KMS-11 (cell line): Measurements from ENCODE around the gene DNAH17.

ENCODE experiments used
- H2AFZ ChIP-seq: fragments of 200-600 bp; sonication (generic); 2 replicates; pipeline ENCODE4 v1.6.1; 2016; ENCODE audit warnings: antibody characterized with exemption, mixed run types, low read depth
- H3K27ac ChIP-seq: fragments of 200-600 bp; sonication (generic); 2 replicates; pipeline ENCODE4 v1.6.1; 2016; ENCODE audit warnings: mild to moderate bottlenecking, mixed run types
- H3K27me3 ChIP-seq: fragments of 200-600 bp; sonication (generic); 2 replicates; pipeline ENCODE4 v1.6.1; 2017; ENCODE audit warnings: mild to moderate bottlenecking, low read depth, mixed run types, moderate library complexity; ENCODE audit not compliant: insufficient read depth
- H3K36me3 ChIP-seq: fragments of 200-600 bp; sonication (generic); 2 replicates; pipeline ENCODE4 v1.6.1; 2017; ENCODE audit warnings: mild to moderate bottlenecking, mixed run types; ENCODE audit not compliant: insufficient read depth
- H3K4me1 ChIP-seq: fragments of 200-600 bp; sonication (generic); 2 replicates; pipeline ENCODE4 v1.6.1; 2016; ENCODE audit warnings: mild to moderate bottlenecking, low read depth, mixed run types; ENCODE audit not compliant: poor library complexity, severe bottlenecking
- H3K4me2 ChIP-seq: fragments of 200-600 bp; sonication (generic); 2 replicates; pipeline ENCODE4 v1.7.0; 2016; ENCODE audit warnings: mild to moderate bottlenecking, mixed run types
- H3K4me3 ChIP-seq: fragments of 200-600 bp; sonication (generic); IDR thresholded peaks from 2 replicates; pipeline ENCODE4 v1.6.1; 2017; ENCODE audit warnings: low read depth, low read length, mixed read lengths; ENCODE audit not compliant: insufficient read depth
- H3K79me2 ChIP-seq: fragments of 200-600 bp; sonication (generic); 2 replicates; pipeline ENCODE4 v1.6.1; 2016; ENCODE audit warnings: low read depth, mixed run types; ENCODE audit not compliant: insufficient read depth
- H3K9ac ChIP-seq: fragments of 200-600 bp; sonication (generic); 2 replicates; pipeline ENCODE4 v1.6.1; 2016; ENCODE audit warnings: mild to moderate bottlenecking, mixed run types
- H4K20me1 ChIP-seq: fragments of 200-600 bp; sonication (generic); 2 replicates; pipeline ENCODE4 v1.6.1; 2016; ENCODE audit warnings: mild to moderate bottlenecking, mixed run types; ENCODE audit not compliant: insufficient read depth
- CTCF ChIP-seq: fragments of 200-600 bp; sonication (generic); conservative IDR thresholded peaks from 2 replicates; pipeline ENCODE4 v1.6.1; 2017; ENCODE audit warnings: low read depth, mild to moderate bottlenecking, antibody characterized with exemption, low read length, moderate library complexity, mixed read lengths

Gene DNAH17

GRCh38 chr17:78524870-78525510 is 52.2 kb downstream of the DNAH17 start:
- Histone ChIP-seq H3K4me2 (no peak overlapping the region), H3K4me1 (no peaks in the 10 kb centered on the region), H3K27ac (no peak overlapping the region), H3K4me3 (no peak overlapping the region), H3K9ac (no peak overlapping the region), H3K27me3 (peaks cover 83% of the 10 kb centered on the region; the same call in 1 of the 2 replicates), H4K20me1 (no peaks in the 10 kb centered on the region), H3K79me2 (no peaks in the 10 kb centered on the region), H3K36me3 (no peaks in the 10 kb centered on the region), H2AFZ (no peak overlapping the region)
- no peak for TF ChIP-seq CTCF

- no peaks in the 10 kb centered on the region for H3K4me1 ChIP-seq
- no peak for TF ChIP-seq CTCF
- no peaks in the 10 kb centered on the region for H3K36me3 ChIP-seq
- H3K79me2 ChIP-seq = no peaks in the 10 kb centered on the region
- H3K4me2 ChIP-seq = no peak overlapping the region
- no peak overlapping the region for H3K9ac ChIP-seq
- H4K20me1 ChIP-seq = no peaks in the 10 kb centered on the region
- no peak overlapping the region for H3K27ac ChIP-seq
- H3K27me3 ChIP-seq = peaks cover 85% of the 10 kb centered on the region; the same call in 1 of the 2 replicates
- no peak overlapping the region for H2AFZ ChIP-seq
- no peak overlapping the region for H3K4me3 ChIP-seq
These were observed 53.1 kb downstream of the DNAH17 start for GRCh38 chr17:78523934-78524655.

GRCh38 chr17:78522031-78522809 is 55.0 kb downstream of the DNAH17 start:
- Histone ChIP-seq H3K27me3 (peaks cover 68% of the 10 kb centered on the region; the same call in 1 of the 2 replicates), H3K4me2 (no peak overlapping the region), H3K79me2 (no peaks in the 10 kb centered on the region)

More at GRCh38 chr17:78522031-78522809, 55.0 kb downstream of the DNAH17 start:
- Histone ChIP-seq H2AFZ (no peak overlapping the region), H3K4me3 (no peak overlapping the region), H3K27ac (no peak overlapping the region), H3K9ac (no peak overlapping the region), H4K20me1 (no peaks in the 10 kb centered on the region), H3K4me1 (no peaks in the 10 kb centered on the region), H3K36me3 (no peaks in the 10 kb centered on the region)
- TF ChIP-seq CTCF = no peak
